ENCODE data around the gene HOXD10.

HOXD10 gene

DNA sequence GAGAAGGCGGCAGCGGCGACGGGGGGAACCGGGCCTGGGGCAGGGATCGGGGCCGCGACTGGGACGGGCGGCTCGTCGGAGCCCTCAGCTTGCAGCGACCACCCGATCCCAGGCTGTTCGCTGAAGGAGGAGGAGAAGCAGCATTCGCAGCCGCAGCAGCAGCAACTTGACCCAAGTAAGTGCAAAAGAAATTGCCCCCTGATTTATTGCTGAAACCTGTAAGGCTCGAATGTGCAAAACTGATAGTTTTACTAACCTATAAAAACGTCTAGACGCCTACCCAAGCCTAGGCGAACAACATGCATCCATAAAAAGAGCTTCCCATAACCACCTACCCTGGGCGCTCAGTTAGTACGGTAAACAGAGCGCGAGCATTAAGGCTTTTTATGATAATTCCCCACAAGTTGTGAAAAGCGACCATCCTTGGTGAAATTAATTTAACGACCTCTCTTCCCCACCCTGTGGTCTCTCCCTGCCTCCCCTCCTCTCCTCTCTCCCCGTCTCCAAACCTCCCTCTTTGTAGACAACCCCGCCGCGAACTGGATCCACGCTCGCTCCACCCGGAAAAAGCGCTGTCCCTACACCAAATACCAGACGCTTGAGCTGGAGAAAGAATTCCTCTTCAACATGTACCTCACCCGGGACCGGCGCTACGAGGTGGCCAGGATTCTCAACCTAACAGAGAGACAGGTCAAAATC, 7.0 kb downstream of the HOXD10 start:
- TF ChIP-seq GATA3 (IDR thresholded peaks at IDR 0.05; ENCODE audit: low read depth, low read length), result no peak
- TF ChIP-seq GATA2 (IDR thresholded peaks at IDR 0.05; ENCODE audit: low read depth, low read length), result no peak

DNA sequence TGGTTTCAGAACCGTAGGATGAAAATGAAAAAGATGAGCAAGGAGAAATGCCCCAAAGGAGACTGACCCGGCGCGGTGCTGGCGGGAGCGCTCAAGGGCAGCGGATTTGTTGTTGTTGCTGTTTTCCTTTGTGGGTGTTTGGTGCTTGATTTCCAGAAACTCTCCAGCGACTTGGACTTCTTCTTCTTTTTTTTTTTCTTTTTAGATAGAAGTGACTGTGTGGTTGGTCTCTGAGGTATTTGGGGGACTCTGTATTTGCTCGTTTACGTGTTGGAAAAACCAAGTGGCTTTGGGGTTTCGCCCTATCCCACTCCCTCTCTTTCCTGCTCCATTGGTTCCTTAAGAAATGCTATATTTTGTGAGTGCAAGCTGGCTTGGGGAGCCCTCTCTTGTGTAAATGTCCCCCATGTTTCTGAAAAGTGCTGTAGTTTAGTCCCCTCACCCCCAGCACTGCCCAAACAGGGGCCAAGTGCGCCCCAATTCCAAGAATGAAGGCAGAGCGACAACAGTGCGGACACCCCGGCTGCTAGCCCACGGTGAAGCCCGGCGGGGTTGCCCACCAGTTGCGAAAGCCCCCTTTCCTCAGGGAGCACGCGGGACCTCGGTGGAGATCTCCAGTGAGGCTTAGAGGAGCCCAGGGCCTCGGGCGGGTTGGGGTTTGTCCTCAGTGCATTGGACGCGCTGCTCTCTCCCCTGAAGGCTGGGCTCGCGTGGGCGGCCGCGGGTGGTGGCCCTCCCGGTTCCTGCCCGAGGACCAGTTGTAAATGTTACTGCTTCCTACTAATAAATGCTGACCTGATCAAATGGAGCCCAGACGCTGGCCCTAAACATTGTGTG, 7.8 kb downstream of the HOXD10 start:
- TF ChIP-seq GATA3 (IDR thresholded peaks at IDR 0.05; ENCODE audit: low read depth, low read length) (no peak), GATA2 (IDR thresholded peaks at IDR 0.05; ENCODE audit: low read depth, low read length) (no peak)

DNA sequence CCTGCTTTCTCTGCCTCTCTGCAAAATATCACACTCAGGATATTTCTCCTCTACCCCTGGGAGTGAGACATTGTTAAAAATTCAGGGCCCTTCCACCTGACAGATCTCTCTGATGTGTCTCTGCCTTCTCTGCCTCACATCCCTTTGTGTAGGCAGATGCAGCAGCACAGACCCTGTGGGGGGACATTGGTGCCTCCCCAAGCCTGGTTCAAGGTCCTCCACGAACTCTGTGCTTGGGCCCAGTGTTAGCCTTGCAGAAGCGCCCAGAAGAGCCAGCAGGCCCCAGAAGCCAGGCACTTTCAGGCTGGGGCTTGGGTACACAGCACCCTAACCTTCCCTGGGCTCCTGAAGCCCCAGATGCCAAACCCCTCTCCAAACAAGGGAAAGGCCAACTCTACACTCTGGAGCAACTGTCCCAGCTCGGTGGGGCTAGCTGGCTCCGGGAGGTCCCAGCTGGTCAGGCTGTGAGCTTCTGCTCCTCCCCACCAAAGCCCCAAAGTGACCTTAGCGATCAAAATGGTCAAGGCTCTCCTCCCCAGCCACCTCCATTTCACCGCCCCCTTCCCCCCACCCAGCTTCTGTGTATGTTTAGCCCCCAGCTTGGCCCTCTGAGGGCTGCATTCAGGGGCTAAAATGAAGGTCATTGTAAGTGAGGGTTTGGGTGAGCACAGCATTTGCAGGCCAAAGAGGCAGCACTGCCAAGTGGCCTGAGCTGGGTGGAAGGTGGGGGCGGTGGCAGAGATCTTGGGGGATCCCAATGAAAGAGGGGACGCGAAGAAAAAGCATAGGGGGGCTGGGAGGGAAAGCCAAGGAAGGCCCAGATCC, 8.6 kb downstream of the HOXD10 start:
- TF ChIP-seq GATA3 (IDR thresholded peaks at IDR 0.05; ENCODE audit: low read depth, low read length), result no peak
- TF ChIP-seq GATA2 (IDR thresholded peaks at IDR 0.05; ENCODE audit: low read depth, low read length), result no peak

DNA sequence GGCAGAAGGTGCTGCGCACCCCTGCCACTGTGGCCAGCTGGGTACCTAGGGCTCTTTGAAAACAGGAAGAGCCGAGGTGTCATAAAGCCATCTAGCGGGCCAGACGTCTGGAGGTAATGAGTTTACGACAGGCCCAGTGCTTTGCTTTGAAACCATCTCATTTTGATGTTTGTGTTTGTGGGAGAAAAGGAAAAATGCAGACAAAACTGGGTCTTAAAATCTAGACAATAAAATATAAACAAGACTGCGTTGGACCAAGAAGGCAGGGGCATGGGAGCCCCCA, 9.1 kb downstream of the HOXD10 start:
- TF ChIP-seq GATA3 (IDR thresholded peaks at IDR 0.05; ENCODE audit: low read depth, low read length) (no peak), GATA2 (IDR thresholded peaks at IDR 0.05; ENCODE audit: low read depth, low read length) (no peak)

DNA sequence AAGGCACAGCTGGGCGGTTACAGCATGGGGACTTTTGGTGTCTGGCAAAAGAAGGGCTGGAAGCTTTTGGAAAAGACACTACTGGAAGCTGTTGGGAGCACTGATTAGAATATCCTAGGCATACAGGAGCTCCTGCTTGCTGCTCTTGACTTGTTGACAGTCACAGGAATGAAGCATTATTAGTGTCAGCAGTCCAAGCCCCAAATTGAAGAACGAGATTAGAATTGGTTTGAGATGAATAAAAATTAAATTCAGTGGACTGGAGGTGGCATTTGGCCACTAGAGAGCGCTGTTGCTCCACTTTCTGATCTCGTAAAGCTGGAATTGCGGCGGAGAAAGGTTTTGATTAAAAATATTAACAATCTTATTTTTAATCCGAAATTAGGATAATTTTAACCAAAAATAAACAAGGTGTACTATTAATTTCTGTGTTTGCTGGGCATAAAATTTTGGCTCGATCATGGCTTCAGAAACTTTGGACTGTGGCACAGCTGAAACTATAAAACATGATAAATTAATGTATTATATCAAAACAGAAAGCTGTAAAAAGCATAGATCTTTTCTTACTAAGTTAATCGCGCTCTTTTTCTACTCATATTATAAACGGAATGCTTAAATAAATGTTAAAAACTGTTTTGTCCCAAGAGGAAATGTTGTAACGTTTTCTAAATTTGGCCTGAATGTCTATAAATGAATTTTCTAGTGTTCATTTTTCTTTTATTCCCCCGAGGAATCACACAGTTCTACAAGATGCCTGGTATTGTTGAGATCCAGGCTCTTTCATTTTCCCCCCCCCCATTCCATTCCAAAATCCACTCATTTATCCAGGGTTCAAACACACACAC, 10.6 kb downstream of the HOXD10 start:
- no peak for TF ChIP-seq GATA2 (IDR thresholded peaks at IDR 0.05; ENCODE audit: low read depth, low read length)
- no peak for TF ChIP-seq GATA3 (IDR thresholded peaks at IDR 0.05; ENCODE audit: low read depth, low read length)

DNA sequence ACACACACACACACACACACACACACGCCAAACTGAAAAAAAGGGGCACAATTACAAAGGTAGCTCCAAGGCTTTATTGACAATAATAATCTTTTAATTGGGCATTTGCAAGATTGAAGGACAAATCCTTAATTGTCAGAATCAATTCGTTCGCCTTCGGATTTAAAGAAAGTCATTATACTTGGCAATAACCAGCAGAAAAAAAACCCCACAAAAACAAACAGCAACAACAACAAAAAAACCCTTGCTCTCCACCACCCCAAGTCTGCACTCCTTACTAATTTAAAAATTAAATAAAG, 11.1 kb downstream of the HOXD10 start:
- TF ChIP-seq GATA2 (IDR thresholded peaks at IDR 0.05; ENCODE audit: low read depth, low read length) (no peak), GATA3 (IDR thresholded peaks at IDR 0.05; ENCODE audit: low read depth, low read length) (no peak)

DNA sequence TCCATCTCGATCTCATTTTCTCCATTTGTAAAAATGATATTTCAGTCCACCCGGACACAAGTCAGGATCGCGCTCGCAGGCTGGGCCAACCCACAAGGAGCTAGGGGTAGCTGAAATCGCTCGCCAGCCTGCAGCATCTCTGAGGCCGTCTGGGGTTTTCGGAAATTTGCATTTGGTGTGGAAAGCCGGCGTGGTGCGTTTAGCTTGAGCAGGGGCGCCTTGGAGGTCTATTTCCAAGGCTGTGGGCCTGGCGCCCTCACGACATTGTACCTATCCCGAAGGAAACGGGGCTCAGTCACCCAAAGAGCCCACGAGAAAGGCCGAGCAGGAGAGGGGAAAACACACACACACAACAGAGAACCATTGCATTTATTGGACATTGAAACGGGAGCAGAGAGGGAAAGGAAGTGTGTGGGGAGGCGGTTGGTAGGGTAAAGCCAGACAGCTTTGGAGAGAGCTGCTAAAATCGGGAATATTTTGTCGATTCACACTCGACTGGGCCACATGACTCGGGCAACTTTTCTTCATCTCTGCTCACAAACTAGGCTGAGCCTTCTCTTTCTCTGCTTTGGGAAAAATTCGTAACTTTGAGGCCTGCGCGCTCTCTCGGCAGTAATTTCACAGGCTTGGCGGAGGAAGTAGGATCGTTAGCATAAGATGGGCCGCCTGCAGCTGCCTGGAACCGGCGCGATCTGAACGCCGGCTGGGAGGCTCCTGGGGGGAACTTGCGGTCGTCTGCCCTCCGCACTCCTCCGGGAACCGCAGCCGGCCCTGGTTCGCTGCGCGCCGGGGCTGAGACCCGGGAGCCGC, 11.8 kb downstream of the HOXD10 start:
- TF ChIP-seq GATA3 (IDR thresholded peaks at IDR 0.05; ENCODE audit: low read depth, low read length) (no peak), GATA2 (IDR thresholded peaks at IDR 0.05; ENCODE audit: low read depth, low read length) (no peak)

DNA sequence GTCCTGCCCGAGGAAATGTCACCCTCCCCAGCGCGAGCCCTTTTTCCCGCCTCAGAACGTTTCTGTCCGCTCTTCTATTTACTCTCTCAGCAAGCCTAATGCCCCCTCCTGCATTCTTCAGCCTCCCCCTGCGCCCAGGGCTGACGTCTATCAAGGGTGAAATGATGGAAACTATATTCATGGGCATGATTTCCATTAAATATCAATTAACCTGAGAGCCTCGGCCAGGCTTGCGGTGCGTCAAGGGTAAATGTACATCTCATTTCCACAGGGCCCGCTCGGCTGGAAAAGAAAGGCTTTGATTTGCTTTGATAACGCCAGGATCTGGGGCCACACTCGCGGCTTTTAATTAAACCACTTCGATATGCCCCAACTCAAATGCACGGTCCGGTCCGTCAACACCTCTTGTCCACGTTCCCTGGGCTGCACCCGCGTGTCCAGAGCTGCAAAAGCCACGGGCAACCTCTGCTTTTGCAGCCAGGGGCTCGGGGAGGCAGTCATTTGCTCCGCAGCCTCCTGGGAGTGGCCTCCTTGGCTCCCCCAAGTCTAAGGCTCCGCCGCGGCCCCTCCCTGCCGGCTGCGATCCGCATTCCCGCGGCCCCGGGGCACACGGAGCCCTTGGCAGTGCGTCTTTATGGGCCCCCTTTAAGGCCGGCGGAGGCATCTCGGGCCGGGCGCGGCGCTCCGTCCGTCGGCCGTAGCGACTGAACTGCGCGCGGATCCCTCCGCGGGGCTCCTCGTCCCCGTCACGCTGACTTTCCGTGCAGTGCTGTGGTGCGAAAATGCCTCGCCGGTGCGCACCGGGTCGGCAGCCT, 12.6 kb downstream of the HOXD10 start, which contains the start of gene HOXD8:
Gene HOXD8, plus strand, starts transcription at position 724 of the 815 bp plus-strand sequence. CDS start 662 bp downstream, outside the sequence.
- TF ChIP-seq GATA3 (IDR thresholded peaks at IDR 0.05; ENCODE audit: low read depth, low read length) (no peak), GATA2 (IDR thresholded peaks at IDR 0.05; ENCODE audit: low read depth, low read length) (peak; percentile 50)

DNA sequence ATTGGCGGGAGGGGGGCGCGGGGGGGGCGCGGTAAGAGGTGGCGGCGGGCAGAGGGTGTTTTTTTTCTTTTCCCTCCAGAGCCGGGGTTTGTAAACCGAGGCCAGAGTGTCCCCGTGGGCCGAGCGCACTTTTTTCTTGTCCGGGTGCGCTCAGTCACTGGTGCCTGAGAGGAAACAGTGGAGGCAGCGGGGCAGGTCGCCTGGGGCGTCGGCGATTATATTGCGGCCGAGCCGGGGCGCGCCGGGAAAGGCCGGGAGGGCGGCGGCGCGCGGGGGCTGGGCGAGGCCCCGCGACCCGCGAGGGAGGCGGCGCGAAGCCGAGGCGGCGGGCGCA, 13.2 kb downstream of the HOXD10 start:
- TF ChIP-seq GATA3 (IDR thresholded peaks at IDR 0.05; ENCODE audit: low read depth, low read length) (no peak), GATA2 (IDR thresholded peaks at IDR 0.05; ENCODE audit: low read depth, low read length) (no peak)

DNA sequence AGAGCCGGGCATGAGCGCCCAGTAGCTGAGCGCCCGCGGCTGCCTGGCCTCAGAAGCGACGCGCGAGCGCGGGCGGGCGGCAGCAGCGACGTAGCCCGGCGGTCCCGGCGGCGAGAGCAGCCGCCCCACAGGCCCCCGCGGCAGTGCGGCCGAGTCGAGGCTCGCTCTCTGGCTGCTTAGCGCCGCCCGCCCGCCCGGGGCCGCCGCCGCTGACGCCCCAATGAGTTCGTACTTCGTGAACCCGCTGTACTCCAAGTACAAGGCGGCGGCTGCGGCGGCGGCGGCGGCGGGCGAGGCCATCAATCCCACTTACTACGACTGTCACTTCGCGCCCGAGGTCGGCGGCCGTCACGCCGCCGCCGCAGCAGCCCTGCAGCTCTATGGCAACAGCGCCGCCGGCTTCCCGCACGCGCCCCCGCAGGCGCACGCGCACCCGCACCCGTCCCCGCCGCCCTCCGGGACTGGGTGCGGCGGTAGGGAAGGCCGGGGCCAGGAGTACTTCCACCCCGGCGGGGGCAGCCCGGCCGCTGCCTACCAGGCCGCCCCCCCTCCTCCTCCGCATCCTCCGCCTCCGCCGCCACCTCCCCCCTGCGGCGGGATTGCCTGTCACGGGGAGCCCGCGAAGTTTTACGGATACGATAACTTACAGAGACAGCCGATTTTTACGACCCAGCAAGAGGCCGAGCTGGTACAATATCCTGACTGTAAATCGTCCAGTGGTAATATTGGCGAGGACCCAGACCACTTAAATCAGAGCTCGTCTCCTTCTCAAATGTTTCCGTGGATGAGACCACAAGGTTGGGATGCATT, 13.8 kb downstream of the HOXD10 start:
- TF ChIP-seq GATA3 (IDR thresholded peaks at IDR 0.05; ENCODE audit: low read depth, low read length), result no peak
- no peak for TF ChIP-seq GATA2 (IDR thresholded peaks at IDR 0.05; ENCODE audit: low read depth, low read length)

DNA sequence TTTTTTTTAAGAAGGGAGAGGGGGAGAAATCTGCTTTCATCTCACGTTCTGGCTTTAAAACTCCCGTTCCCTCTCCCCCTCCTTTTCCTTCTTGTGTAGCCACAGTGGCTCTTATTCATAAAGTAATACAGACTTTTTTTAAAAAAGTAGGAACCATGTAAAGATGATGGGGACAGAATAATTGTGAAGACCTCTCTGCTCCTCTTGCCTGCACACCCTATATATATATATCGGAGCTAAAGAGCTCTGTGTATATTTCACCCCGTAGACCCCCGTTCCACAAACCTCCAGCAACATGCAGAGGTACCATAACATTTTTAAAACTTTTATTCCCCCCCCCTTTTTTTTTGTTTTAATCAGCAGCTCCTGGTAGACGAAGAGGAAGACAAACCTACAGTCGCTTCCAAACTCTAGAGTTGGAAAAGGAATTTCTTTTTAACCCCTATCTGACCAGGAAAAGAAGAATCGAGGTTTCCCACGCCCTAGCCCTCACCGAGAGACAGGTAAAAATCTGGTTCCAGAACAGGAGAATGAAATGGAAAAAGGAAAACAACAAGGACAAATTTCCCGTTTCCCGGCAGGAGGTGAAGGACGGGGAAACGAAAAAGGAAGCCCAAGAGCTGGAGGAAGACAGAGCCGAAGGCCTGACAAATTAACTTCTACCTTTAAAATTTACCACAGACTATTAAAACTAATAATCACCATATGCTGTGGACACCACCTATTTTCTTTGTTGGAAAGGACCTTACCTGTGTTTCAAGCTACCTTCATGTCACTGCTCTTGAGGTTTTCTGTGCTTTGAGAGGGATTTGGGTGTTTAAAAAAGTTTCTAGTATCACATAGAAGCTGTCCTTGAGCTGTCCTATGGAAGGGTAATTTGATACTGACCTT, 14.6 kb downstream of the HOXD10 start:
- no peak for TF ChIP-seq GATA3 (IDR thresholded peaks at IDR 0.05; ENCODE audit: low read depth, low read length)
- no peak for TF ChIP-seq GATA2 (IDR thresholded peaks at IDR 0.05; ENCODE audit: low read depth, low read length)

Data from SH-SY5Y (cell line).